Glutamatergic neuron (in vitro differentiated cells): ENCODE data around the gene VPS13D. TPM values are rescaled to one million over a fixed set of nuclear protein-coding genes. Genes with fewer than 3 reads are reported as not detected.

Experiments
- DNase-seq: peaks from one replicate; pipeline ENCODE4 v3.0.0; 2022
- H3K27ac Mint-ChIP-seq: one replicate; pipeline ENCODE4 v1.8.0; 2020; ENCODE audit warnings: mild to moderate bottlenecking, mixed read lengths, inconsistent platforms; ENCODE audit not compliant: unreplicated experiment
- H3K27me3 Mint-ChIP-seq: one replicate; pipeline ENCODE4 v1.8.0; 2020; ENCODE audit warnings: mild to moderate bottlenecking, moderate library complexity, mixed read lengths, inconsistent platforms; ENCODE audit not compliant: unreplicated experiment
- H3K36me3 Mint-ChIP-seq: one replicate; pipeline ENCODE4 v1.8.0; 2020; ENCODE audit warnings: mild to moderate bottlenecking, mixed read lengths, inconsistent platforms; ENCODE audit not compliant: unreplicated experiment
- H3K4me1 Mint-ChIP-seq: one replicate; pipeline ENCODE4 v1.8.0; 2020; ENCODE audit warnings: mild to moderate bottlenecking, low read depth, mixed read lengths, inconsistent platforms; ENCODE audit not compliant: unreplicated experiment
- H3K4me3 Mint-ChIP-seq: one replicate; pipeline ENCODE4 v1.8.0; 2020; ENCODE audit warnings: mild to moderate bottlenecking, mixed read lengths, inconsistent platforms; ENCODE audit not compliant: unreplicated experiment
- H3K9me3 Mint-ChIP-seq: one replicate; pipeline ENCODE4 v1.8.0; 2020; ENCODE audit warnings: mild to moderate bottlenecking, moderate library complexity, mixed read lengths, inconsistent platforms; ENCODE audit not compliant: unreplicated experiment
- total RNA-seq: library from RNA; stranded (reverse); fragmentation: NEBNext Ultra II Directional; extraction: Animal tissue kit (Norgen Biotek cat#: 25700); gene quantifications from one replicate; pipeline ENCODE4 v1.2.1, GENCODE V29; 2021; ENCODE audit not compliant: unreplicated experiment
- TF ChIP-seq, protein P1 (sequence below): fragments of 200-600 bp; sonication (generic); IDR thresholded peaks from one replicate; pipeline ENCODE4 v1.5.0; 2021; ENCODE audit not compliant: partially characterized antibody, unreplicated experiment

Gene VPS13D
- total RNA-seq, 1 donor from 2014 or later = 32.8 TPM

DNA sequence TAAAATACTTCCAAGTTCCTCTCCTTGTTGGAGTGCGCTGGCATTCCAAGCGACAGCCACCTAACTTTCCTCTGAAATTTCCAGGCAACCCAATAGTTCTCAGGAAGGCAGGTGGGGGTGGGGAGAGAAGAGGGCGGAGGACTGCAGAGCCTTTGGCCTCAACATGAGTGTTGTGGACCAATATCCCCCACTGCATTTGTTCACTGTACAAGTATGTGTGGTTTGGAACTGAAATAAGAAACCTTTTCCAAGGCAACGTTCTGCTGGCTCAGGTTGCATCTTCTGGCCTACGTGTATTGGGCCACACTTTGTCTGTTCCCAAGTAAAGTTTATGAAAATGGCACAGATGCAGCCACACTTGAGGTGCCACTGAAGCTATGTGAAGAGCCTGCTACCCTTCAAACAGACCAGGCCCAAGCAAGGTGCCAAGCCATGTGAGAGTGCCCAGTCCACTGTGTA, 234.8 kb downstream of the VPS13D start:
- no peaks in the 10 kb centered on the region for H3K27me3 Mint-ChIP-seq
- H3K36me3 Mint-ChIP-seq = no peaks in the 10 kb centered on the region
- no peaks in the 10 kb centered on the region for H3K9me3 Mint-ChIP-seq
- peaks cover 7% of the 10 kb centered on the region for H3K4me1 Mint-ChIP-seq
- no peak overlapping the region for H3K4me3 Mint-ChIP-seq
- DNase-seq = no peak
- TF ChIP-seq, protein P1, sequence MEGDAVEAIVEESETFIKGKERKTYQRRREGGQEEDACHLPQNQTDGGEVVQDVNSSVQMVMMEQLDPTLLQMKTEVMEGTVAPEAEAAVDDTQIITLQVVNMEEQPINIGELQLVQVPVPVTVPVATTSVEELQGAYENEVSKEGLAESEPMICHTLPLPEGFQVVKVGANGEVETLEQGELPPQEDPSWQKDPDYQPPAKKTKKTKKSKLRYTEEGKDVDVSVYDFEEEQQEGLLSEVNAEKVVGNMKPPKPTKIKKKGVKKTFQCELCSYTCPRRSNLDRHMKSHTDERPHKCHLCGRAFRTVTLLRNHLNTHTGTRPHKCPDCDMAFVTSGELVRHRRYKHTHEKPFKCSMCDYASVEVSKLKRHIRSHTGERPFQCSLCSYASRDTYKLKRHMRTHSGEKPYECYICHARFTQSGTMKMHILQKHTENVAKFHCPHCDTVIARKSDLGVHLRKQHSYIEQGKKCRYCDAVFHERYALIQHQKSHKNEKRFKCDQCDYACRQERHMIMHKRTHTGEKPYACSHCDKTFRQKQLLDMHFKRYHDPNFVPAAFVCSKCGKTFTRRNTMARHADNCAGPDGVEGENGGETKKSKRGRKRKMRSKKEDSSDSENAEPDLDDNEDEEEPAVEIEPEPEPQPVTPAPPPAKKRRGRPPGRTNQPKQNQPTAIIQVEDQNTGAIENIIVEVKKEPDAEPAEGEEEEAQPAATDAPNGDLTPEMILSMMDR = no peak
- H3K27ac Mint-ChIP-seq = no peak overlapping the region

DNA sequence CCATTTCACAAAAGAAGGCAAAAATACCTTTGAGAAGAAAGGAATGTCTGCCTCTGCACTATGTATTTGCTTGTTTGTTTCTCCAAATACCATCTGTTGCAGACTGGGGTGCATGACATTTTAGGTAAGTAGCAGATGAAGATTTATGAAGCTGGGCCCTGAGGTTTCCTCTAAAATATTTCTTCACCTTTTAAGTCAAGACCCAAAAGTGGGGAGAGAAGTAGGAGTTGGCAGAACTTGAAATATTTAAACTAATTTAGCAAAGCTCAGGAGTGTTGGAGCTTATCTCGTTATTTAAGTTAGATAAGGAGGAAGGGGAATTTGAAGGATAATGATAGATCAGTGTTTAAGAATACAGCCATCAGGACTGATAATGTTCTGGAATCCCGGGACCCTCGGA, 235.3 kb downstream of the VPS13D start:
- TF ChIP-seq, protein P1 = no peak
- no peaks in the 10 kb centered on the region for H3K36me3 Mint-ChIP-seq
- no peaks in the 10 kb centered on the region for H3K27me3 Mint-ChIP-seq
- peaks cover 7% of the 10 kb centered on the region for H3K4me1 Mint-ChIP-seq
- H3K27ac Mint-ChIP-seq = no peak overlapping the region
- no peaks in the 10 kb centered on the region for H3K9me3 Mint-ChIP-seq
- no peak overlapping the region for H3K4me3 Mint-ChIP-seq
- no peak for DNase-seq

DNA sequence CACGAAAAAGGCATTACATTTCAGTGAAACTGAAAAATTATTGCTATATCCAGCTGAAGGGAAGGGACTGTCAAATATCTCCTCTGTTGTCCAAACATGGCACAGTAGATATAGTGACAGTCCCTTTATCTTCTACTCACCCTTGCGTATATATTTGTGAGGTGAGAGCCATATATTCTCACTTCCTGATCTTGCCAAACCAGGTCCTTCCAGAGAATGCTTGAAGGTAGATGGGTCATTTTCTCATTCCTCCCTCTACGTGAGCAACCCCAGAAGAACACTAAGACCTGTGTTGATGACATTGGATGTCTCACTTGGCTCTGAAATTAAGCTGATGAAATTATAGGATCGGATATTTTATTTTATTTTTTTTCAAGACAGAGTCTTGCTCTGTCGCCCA, 237.0 kb downstream of the VPS13D start:
- DNase-seq = no peak
- Mint-ChIP-seq H3K4me3 (no peak overlapping the region), H3K36me3 (no peaks in the 10 kb centered on the region), H3K27me3 (no peaks in the 10 kb centered on the region), H3K27ac (no peak overlapping the region), H3K9me3 (no peaks in the 10 kb centered on the region), H3K4me1 (no peaks in the 10 kb centered on the region)
- TF ChIP-seq, protein P1 = no peak

DNA sequence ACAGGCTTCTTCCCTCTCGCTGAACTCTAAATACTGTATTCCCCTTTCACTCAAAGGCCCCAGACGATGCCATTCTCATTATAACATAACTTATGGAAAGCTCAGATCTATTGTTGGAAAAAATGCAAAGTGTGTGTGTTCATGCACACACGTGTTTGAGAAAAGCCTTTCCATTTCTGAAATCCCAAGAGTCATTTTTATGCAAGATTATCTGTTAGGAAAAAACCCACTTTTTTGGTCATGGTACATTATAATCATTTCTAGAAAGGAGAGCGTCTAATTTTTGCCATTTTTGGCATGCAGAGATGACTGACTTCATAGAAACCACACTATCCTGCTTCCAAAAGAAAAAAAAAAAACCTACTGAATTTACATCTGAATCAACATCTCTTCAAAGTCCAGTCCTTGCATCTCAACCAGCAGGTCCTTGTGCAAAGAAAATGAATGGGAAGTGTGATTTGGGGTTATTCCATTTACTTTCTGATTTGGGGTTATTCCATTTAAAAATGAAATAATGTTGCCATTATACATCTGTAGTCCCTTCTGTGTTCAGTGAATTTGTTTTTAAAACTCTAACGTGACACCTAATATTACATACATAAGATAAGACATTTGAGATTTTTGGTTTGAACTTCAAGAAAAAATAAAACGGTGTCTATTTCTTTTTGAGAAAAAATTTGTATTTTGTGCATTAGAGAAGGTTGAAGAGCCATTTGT, 237.9 kb downstream of the VPS13D start:
- Mint-ChIP-seq H3K4me3 (no peak overlapping the region), H3K27ac (no peak overlapping the region), H3K27me3 (no peaks in the 10 kb centered on the region), H3K9me3 (no peaks in the 10 kb centered on the region), H3K4me1 (no peaks in the 10 kb centered on the region), H3K36me3 (no peaks in the 10 kb centered on the region)
- no peak for DNase-seq
- TF ChIP-seq, protein P1 = no peak

DNA sequence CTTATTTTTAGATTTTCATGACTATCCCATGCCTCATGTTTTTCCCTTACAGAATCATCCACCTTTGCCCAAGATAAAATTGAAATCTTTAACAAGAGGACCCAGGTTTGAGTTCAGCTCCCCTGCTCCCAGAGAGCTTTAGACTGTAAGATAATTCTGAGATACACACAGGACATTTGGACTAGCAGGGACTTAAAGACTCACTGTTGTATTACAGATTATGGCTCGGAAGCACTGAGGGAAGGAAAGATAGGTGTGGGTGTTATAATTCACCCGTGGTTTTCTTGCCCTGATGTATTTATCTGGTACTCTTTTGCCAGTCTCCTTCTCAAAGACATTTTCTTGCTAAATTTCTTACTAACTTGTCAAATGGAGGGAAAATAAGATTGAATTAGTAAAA, 238.5 kb downstream of the VPS13D start:
- TF ChIP-seq, protein P1 = no peak
- Mint-ChIP-seq H3K36me3 (no peaks in the 10 kb centered on the region), H3K27ac (no peak overlapping the region), H3K9me3 (no peaks in the 10 kb centered on the region), H3K4me1 (no peaks in the 10 kb centered on the region), H3K4me3 (no peak overlapping the region), H3K27me3 (no peaks in the 10 kb centered on the region)
- no peak for DNase-seq
